HG02938 (cell line): ENCODE results near the gene FSIP1.

Source experiments
- ATAC-seq: cut with Tn5 transposase; IDR thresholded peaks from one replicate; pipeline ENCODE4 v1.9.1; 2021; ENCODE audit warnings: mild to moderate bottlenecking, moderate library complexity; ENCODE audit not compliant: unreplicated experiment

FSIP1 gene

GRCh38 chr15:39597336-39597735, 185.3 kb downstream of the FSIP1 start:
- no peak for ATAC-seq

GRCh38 chr15:39596358-39597051, 186.1 kb downstream of the FSIP1 start:
- ATAC-seq = no peak

DNA sequence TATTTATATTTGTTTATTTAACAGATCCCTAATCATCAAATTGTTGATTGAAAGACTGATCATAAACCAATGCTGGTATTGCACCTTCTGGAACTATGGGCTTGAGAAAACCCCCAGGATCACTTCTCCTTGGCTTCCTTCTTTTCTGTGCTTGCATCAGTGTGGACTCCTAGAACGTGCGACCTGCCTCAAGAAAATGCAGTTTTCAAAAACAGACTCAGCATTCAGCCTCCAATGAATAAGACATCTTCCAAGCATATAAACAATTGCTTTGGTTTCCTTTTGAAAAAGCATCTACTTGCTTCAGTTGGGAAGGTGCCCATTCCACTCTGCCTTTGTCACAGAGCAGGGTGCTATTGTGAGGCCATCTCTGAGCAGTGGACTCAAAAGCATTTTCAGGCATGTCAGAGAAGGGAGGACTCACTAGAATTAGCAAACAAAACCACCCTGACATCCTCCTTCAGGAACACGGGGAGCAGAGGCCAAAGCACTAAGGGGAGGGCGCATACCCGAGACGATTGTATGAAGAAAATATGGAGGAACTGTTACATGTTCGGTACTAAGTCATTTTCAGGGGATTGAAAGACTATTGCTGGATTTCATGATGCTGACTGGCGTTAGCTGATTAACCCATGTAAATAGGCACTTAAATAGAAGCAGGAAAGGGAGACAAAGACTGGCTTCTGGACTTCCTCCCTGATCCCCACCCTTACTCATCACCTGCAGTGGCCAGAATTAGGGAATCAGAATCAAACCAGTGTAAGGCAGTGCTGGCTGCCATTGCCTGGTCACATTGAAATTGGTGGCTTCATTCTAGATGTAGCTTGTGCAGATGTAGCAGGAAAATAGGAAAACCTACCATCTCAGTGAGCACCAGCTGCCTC, 187.1 kb downstream of the FSIP1 start:
- ATAC-seq = no peak

GRCh38 chr15:39594446-39595337, 187.9 kb downstream of the FSIP1 start:
- no peak for ATAC-seq

DNA sequence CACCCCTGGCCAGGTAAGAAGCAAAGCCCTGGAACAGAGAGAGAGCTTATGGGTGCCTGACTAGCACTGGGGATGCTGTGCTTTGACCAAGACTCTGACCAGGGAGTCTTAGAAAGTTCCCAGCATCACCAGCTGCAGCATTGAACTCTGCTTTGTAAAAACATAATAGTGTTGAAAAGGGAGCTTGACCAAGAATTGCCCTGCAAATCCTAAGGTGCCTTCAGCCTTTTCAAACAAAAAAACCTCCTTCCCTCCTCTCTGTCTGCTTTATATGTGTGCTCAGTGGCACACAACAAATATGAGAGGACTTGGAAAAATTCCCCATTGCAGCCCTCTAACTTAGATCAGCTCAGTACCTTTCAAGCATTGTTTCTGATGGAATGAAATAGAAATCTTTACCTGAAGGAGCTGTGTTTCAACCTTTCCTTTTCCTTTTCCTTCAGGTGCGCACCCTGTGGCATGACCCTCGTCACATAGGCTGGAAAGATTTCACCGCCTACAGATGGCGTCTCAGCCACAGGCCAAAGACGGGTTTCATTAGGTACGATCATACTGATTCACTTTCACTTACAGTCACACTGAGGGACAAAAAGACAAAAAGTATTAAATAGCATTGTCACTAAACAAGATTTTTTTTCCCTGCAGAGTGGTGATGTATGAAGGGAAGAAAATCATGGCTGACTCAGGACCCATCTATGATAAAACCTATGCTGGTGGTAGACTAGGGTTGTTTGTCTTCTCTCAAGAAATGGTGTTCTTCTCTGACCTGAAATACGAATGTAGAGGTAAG, 188.8 kb downstream of the FSIP1 start:
- ATAC-seq = no peak

GRCh38 chr15:39593071-39593655, 189.5 kb downstream of the FSIP1 start:
- ATAC-seq = no peak

DNA sequence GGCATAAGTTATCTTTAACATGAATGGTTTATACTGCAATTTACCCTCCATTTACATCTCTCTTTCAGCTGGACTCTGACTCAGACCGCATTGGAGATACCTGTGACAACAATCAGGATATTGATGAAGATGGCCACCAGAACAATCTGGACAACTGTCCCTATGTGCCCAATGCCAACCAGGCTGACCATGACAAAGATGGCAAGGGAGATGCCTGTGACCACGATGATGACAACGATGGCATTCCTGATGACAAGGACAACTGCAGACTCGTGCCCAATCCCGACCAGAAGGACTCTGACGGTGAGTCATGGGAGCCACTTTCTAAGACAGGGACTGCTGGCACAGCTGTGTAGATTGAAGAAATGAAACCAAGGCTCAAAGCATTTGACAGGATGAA, 190.1 kb downstream of the FSIP1 start:
- ATAC-seq = no peak

DNA sequence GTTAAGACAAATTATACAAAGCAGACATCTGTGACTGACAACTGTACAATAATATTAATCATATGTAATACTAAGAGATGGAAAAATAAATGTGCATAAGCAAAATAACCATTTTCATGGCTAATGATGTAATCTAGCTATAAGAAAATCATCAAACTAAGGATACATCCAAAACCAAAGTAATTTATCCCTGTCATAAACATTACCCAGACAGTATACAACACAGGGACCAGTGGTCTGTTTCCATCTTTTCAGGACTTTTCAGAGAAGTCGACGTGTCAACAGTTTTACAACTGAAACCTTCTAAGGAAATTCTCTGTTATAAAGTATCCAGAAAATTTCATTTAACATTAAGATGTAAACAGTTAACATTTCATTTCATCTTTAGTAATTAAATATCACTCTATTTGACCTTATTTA, 190.7 kb downstream of the FSIP1 start:
- no peak for ATAC-seq

DNA sequence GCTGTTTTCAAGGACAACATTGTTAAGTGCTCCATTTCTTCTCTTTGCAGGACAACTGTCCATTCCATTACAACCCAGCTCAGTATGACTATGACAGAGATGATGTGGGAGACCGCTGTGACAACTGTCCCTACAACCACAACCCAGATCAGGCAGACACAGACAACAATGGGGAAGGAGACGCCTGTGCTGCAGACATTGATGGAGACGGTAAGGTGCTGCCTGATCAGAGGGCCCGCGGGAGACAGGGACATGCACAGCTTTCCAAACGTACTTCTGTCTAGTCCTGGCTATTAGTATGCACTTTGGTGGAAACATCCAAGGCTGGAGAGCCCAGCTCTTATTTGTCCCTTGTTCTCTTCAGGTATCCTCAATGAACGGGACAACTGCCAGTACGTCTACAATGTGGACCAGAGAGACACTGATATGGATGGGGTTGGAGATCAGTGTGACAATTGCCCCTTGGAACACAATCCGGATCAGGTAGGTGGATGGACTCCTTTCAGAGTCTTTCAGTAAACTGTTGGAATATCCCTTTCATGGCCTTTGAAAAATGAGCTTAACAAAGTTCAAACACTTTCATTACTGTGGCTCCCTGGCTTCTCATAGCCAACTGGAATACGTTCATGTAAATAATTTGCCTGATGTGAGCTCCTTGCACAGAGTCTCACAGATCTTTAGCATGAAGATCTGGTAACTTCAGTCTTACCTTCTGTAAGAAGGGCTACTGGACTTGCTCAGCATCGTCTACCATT, 191.3 kb downstream of the FSIP1 start:
- ATAC-seq = no peak

GRCh38 chr15:39589815-39590644, 192.6 kb downstream of the FSIP1 start:
- ATAC-seq = no peak

GRCh38 chr15:39589193-39589814, 193.3 kb downstream of the FSIP1 start:
- ATAC-seq = no peak

GRCh38 chr15:39588531-39589192, 194.0 kb downstream of the FSIP1 start:
- no peak for ATAC-seq

GRCh38 chr15:39587731-39588530, 194.7 kb downstream of the FSIP1 start:
- no peak for ATAC-seq

- no peak for ATAC-seq
These were observed 195.4 kb downstream of the FSIP1 start for GRCh38 chr15:39587096-39587721.

DNA sequence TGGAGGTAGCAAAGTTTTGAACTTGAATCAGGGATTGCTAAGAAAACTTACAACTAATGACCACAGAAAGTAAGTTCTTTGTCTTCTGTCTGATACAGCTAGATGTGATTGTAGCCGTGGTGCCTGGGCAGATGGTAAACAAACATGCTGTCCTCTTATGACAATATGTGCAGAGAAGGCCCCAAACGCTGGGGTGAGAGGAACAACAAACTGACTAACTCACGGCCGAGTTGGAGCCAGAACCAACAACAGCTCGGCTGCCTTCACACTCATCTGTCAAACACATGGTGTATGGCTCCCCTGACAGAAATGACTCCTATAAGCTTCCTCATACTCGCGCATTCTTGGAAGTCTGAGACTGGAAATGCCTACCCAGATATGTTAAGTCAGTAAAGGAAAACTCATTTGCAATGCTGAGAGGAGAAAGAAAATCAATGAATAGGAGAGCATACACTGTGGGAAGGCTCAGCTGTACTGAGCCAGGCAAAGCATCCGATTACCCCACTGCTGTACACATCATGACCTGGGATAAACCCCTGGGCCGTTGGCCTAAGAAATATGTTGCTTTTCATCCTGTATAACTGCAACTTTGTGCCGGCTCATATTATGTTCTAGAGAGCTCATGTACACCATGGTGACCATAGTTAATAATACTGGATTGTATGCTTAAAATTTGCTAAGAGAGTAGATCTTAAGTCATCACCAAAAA, 196.1 kb downstream of the FSIP1 start:
- ATAC-seq = no peak

DNA sequence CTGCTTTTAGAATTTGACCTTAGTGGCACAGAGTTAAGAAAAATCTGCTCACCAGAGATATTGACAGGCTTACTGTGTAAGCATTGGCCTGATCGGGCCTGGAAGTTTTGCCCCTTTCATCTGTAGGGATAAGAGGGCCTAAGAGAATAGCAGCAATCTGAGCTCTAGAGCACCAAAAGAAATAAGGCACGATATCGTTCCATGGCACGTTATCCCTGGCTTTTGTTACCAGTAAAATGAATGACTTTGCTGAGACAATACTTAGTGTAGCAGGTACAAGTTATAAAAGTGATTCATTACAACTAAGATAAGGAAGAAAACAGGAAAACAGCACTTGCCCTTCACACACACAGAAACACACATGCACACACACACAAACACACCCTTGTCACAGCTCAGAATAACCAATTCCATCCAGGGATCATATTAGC, 196.8 kb downstream of the FSIP1 start:
- ATAC-seq = no peak
